DND-41 (cell line): ENCODE data around the gene TMED5.

Experiments used
- ATAC-seq: fragments of 200-7000 bp; cut with Tn5 transposase; 3 replicates; pipeline ENCODE4 v1.9.1; 2021; ENCODE audit warnings: low read depth; ENCODE audit not compliant: insufficient read depth
- DNase-seq: peaks from one replicate; pipeline ENCODE4 v3.0.0-alpha.2; 2020
- H2AFZ ChIP-seq: 2 replicates; pipeline ENCODE4 v1.6.0; 2012; ENCODE audit warnings: low read depth, low read length
- H3K27ac ChIP-seq: 2 replicates; pipeline ENCODE4 v1.5.1; 2012; ENCODE audit warnings: low read length, inconsistent platforms
- H3K27me3 ChIP-seq: fragments of 200-600 bp; sonication (generic); 2 replicates; pipeline ENCODE4 v1.6.0; 2012; ENCODE audit warnings: low read length, mild to moderate bottlenecking, inconsistent platforms; ENCODE audit not compliant: insufficient read depth, poor library complexity
- H3K36me3 ChIP-seq: 2 replicates; pipeline ENCODE4 v1.5.1; 2012; ENCODE audit warnings: low read length, inconsistent platforms; ENCODE audit not compliant: insufficient read depth
- H3K4me1 ChIP-seq: 2 replicates; pipeline ENCODE4 v1.5.1; 2012; ENCODE audit warnings: mild to moderate bottlenecking, low read length; ENCODE audit not compliant: insufficient read depth
- H3K4me2 ChIP-seq: 2 replicates; pipeline ENCODE4 v1.6.0; 2012; ENCODE audit warnings: mild to moderate bottlenecking, moderate library complexity, low read length, inconsistent platforms; ENCODE audit not compliant: insufficient read depth
- H3K4me3 ChIP-seq, 2 experiments: fragments of 200-600 bp in 1 of 2; shearing (Covaris generic) in 1 of 2; 2 replicates each; pipeline ENCODE4 v1.5.1; 2012 to 2016; ENCODE audit warnings: inconsistent platforms in 2 of 2, low read length in 2 of 2, mild to moderate bottlenecking in 2 of 2, low read depth in 1 of 2, moderate library complexity in 1 of 2
- H3K79me2 ChIP-seq: 2 replicates; pipeline ENCODE4 v1.6.0; 2012; ENCODE audit warnings: low read length, inconsistent platforms; ENCODE audit not compliant: insufficient read depth
- H3K9ac ChIP-seq: 2 replicates; pipeline ENCODE4 v1.6.0; 2012; ENCODE audit warnings: low read depth, mild to moderate bottlenecking, inconsistent platforms, low read length, moderate library complexity
- H3K9me3 ChIP-seq: 2 replicates; pipeline ENCODE4 v1.5.1; 2012; ENCODE audit warnings: low read length, moderate library complexity, mild to moderate bottlenecking, inconsistent platforms; ENCODE audit not compliant: insufficient read depth, severe bottlenecking
- H4K20me1 ChIP-seq: 2 replicates; pipeline ENCODE4 v1.6.0; 2012; ENCODE audit warnings: low read length; ENCODE audit not compliant: insufficient read depth
- EZH2 ChIP-seq: IDR thresholded peaks from 3 replicates; pipeline ENCODE4 v1.6.1; 2012; ENCODE audit warnings: borderline replicate concordance, low read depth, mild to moderate bottlenecking, moderate library complexity, low read length, inconsistent platforms; ENCODE audit not compliant: severe bottlenecking
- TF ChIP-seq, protein P1 (sequence below): IDR thresholded peaks from 2 replicates; pipeline ENCODE4 v1.5.1; 2012; ENCODE audit warnings: borderline replicate concordance, low read length, moderate library complexity, mild to moderate bottlenecking; ENCODE audit not compliant: poor library complexity, severe bottlenecking; ENCODE audit errors: extremely low read depth

The TMED5 gene

DNA sequence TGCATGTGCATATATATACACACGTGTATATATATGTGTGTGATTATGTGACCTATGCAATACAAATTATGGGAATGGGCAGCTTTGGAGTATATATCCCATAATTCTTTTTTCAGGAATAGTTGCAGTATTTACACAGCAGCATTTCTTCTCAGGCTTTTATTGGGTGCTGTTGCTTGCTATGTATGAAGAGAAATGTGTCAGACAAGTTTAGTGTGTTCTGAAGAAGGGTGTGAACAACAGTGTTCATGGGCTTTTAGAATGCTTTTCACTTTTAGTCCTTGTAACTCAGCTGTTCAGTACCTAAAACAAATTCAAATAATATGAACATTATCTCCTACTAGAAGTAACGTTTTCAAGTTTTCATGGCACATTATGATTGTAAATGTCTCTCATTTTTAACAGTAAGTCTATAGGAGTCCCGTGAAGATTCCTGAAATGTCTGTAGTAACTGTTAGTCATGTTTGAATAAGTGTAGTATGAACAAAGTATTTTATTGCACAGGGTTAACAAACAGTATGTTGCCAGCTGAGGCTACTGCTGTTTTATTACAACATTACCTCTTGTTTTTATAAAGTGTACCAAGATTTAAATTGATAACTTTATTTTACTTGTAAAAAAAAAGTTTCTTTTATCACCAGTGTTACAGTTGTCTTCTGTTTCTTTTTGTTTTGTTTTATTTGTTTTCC, 42.5 kb downstream of the TMED5 start:
- Histone ChIP-seq H3K79me2 (peaks cover 91% of the 10 kb centered on the region), H3K4me1 (no peaks in the 10 kb centered on the region), H3K27ac (no peak overlapping the region), H3K27me3 (no peaks in the 10 kb centered on the region), H4K20me1 (peaks cover 22% of the 10 kb centered on the region; the same call in 1 of the 2 replicates), H3K9ac (no peak overlapping the region), H3K36me3 (peaks cover 93% of the 10 kb centered on the region), H3K4me2 (no peak overlapping the region), H3K9me3 (no peaks in the 10 kb centered on the region), H2AFZ (no peak overlapping the region), H3K4me3 (no peak overlapping the region)
- DNase-seq (no peak), ATAC-seq (no peak)
- no peak for TF ChIP-seq EZH2

DNA sequence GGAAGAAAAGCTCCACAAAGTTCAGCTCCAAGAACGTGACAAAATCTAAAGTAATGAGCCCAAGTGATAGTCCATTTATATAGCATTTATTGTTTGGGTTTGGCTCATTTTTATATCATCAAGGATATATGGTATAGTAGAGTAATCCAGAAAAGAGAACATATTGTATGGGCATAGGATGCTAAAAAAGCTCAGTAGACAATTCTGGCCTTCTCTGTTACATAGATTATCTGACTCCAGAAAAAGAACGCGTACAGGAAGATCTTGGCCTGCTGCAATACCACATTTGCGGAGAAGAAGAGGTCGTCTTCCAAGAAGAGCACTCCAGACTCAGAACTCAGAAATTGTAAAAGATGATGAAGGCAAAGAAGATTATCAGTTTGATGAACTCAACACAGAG, 43.8 kb downstream of the TMED5 start:
- H3K4me2 ChIP-seq, result no peak overlapping the region
- TF ChIP-seq EZH2, result no peak
- TF ChIP-seq, protein P1, sequence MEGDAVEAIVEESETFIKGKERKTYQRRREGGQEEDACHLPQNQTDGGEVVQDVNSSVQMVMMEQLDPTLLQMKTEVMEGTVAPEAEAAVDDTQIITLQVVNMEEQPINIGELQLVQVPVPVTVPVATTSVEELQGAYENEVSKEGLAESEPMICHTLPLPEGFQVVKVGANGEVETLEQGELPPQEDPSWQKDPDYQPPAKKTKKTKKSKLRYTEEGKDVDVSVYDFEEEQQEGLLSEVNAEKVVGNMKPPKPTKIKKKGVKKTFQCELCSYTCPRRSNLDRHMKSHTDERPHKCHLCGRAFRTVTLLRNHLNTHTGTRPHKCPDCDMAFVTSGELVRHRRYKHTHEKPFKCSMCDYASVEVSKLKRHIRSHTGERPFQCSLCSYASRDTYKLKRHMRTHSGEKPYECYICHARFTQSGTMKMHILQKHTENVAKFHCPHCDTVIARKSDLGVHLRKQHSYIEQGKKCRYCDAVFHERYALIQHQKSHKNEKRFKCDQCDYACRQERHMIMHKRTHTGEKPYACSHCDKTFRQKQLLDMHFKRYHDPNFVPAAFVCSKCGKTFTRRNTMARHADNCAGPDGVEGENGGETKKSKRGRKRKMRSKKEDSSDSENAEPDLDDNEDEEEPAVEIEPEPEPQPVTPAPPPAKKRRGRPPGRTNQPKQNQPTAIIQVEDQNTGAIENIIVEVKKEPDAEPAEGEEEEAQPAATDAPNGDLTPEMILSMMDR, result no peak
- H3K27me3 ChIP-seq, result no peaks in the 10 kb centered on the region
- H3K4me1 ChIP-seq, result no peaks in the 10 kb centered on the region
- DNase-seq, result no peak
- H3K36me3 ChIP-seq, result peaks cover 97% of the 10 kb centered on the region
- no peak overlapping the region for H3K9ac ChIP-seq
- H3K9me3 ChIP-seq, result no peaks in the 10 kb centered on the region
- peaks cover 24% of the 10 kb centered on the region; the same call in 1 of the 2 replicates for H4K20me1 ChIP-seq
- H3K27ac ChIP-seq, result no peak overlapping the region
- no peak for ATAC-seq
- peaks cover 92% of the 10 kb centered on the region for H3K79me2 ChIP-seq
- H2AFZ ChIP-seq, result no peak overlapping the region
- no peak overlapping the region for H3K4me3 ChIP-seq

DNA sequence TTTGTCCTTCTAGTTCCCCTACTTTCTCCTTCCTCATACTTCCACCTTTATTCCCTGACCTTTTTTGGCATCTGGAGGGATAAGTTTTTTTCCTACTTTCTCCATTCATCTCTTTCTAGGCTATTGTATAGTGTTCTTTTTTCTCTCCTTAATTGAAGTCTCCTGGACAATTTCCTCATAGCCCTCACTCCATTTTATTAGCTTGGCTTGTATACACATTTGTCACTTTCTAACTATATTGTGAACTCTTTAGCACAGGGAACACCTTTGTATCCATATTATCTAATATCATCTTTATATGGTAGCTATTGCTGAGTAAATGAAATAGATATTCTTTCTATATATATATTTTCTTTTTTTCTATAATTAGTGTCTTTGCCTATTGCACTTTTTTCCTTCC, 47.6 kb downstream of the TMED5 start:
- H3K36me3 ChIP-seq, result peaks cover 97% of the 10 kb centered on the region
- no peak overlapping the region for H3K4me2 ChIP-seq
- no peak overlapping the region for H2AFZ ChIP-seq
- no peak overlapping the region for H3K9ac ChIP-seq
- peaks cover 91% of the 10 kb centered on the region for H3K79me2 ChIP-seq
- DNase-seq (no peak), ATAC-seq (no peak)
- no peaks in the 10 kb centered on the region for H3K4me1 ChIP-seq
- TF ChIP-seq, protein P1, result no peak
- TF ChIP-seq EZH2, result no peak
- peaks cover 25% of the 10 kb centered on the region; the same call in 1 of the 2 replicates for H4K20me1 ChIP-seq
- no peaks in the 10 kb centered on the region for H3K27me3 ChIP-seq
- H3K27ac ChIP-seq, result no peak overlapping the region
- H3K9me3 ChIP-seq, result no peaks in the 10 kb centered on the region
- H3K4me3 ChIP-seq, result no peak overlapping the region

DNA sequence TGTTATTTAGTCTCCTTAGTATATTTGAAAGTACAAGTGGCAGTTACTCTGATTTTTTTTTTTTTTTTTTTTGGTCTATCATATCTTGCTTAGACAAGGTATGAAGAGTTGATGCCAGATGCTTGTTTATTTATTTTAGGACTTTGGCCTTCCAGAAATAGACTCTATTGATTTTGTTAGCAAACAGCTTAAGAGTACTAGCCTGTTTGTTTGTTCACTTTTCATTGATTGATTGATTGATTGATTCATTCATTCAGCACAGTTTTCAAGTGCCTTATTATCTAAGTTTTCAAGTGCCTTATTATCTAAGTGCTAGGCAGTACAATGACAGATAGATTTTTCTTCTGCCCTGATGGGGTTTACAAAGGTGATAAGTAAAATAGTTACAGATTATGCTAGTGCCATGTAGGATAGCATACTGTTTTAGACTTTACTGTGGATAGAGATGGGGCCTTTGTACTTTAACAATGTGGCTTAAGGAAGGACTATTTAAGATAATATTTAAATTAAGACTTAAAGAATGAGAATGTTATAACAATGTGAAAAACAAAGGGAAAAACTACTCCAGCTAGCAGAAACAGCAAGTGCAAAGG, 50.6 kb downstream of the TMED5 start:
- Histone ChIP-seq H3K27ac (no peak overlapping the region), H3K4me1 (no peaks in the 10 kb centered on the region), H3K4me3 (no peak overlapping the region), H4K20me1 (peaks cover 15% of the 10 kb centered on the region; the same call in 1 of the 2 replicates), H3K9ac (no peak overlapping the region), H3K79me2 (peaks cover 89% of the 10 kb centered on the region), H3K27me3 (no peaks in the 10 kb centered on the region), H3K9me3 (no peaks in the 10 kb centered on the region), H3K4me2 (no peak overlapping the region), H2AFZ (no peak overlapping the region), H3K36me3 (peaks cover 95% of the 10 kb centered on the region)
- no peak for TF ChIP-seq EZH2
- TF ChIP-seq, protein P1, result no peak
- no peak for DNase-seq
- no peak for ATAC-seq
